GOT3 (cell line): ENCODE measurements around the gene STXBP4.

ENCODE experiments used
- DNase-seq: peaks from one replicate; lab custom pipeline; 2025; ENCODE audit warnings: mixed read lengths; lab: John Stamatoyannopoulos, UW

Gene STXBP4

DNA sequence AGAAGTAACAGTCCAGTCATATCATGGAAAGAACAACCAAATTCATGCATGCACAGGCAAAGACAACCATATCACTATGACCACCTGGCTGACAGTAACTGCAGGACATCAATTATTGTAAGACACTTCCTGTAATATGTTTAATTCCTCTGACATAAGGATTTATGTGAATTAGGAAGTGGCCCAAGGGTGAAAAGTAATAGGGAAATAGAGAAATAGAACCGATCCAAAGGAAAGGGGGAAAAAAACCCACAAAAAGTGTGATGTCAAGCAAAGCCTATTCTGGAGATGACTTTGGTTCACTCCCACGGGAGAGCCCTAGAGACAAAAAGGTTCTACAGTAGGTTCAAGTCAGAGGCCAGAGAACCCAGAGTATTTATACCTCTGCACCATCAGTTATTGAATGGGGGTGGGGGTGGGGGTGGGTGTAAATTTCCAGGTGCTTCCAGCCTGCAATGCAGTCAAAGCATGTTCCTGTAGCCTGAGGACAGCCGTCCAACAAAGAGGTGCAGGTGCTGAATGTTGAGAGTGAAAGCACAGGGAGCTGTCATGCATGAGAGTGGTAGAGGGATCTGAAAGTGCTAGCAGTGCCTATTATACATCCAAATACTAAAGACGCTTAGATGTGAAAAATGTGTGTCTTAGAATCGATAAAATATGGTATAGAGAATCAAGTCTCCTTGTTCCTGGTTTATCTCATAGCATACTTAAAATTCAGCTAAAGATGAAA lies 200.6 kb downstream of the STXBP4 start:
- DNase-seq: no peak

DNA sequence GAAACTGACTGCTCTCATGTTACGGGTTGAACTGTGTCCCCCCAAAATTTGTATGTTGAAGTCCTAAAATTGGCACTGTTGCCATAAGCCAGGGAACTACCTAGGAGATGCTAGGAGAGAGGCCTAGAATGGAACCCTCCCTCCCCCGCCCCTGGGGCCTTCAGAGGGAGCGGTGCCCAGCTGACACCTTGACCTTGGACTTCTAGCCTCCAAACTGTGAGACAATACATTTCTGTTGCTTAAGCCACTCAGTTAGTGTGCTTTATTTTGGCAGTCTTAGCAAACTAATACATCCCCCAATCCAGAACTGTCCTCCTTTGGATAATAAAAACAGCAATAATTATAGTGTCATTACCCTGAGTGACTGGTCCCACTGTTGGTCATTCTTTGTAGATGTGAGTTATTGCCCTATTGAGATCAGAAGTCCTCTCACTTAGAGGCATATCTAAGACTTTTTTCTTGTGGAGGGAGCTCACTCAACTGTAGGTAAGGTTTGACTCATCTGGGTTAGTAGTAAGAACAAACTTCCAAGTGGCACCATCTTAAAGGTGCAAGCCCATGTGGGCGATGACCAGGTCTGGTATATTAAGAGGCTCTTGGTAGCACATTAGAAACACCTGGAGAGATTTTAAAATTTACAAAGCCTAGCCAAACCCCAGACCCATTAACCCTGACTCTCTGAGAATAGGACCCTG lies 203.2 kb downstream of the STXBP4 start:
- DNase-seq: no peak

DNA sequence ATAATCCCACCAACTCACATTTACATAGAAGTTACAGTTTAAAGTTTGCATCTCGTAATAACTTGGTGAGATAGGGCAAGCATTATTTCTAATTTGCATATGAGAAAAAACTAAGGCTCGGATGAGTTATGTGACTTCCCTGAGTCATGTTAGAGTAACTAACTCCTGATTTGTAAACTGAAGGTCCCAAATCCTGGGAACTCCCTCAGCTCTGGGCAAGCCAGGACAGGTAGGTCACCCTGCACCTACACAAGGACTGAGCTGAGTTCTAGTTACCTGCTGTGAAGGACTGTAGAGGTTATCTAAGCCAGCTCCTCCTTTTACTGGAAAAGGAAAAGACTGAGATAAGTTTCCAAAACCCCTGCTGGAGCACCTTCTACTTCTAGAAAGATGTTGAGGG lies 204.0 kb downstream of the STXBP4 start:
- no peak for DNase-seq

DNA sequence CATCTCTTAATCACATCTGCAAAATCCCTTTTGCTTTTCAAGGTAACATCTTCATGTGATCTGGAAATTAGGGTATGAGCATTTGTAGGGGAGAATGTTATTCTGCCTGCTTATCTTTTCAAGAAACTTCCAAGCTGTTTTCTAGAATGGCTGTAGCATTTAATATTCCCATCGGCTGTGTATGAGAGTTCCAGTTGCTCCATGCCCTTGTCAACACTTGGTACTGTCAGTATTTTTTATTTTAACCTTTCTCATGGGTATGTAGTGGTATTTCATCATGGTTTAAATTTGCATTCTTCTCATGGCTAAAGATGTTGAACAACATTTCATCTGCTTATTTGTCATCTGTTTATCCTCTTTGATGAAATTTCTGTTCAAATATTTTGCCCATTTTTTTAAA lies 205.6 kb downstream of the STXBP4 start:
- no peak for DNase-seq

DNA sequence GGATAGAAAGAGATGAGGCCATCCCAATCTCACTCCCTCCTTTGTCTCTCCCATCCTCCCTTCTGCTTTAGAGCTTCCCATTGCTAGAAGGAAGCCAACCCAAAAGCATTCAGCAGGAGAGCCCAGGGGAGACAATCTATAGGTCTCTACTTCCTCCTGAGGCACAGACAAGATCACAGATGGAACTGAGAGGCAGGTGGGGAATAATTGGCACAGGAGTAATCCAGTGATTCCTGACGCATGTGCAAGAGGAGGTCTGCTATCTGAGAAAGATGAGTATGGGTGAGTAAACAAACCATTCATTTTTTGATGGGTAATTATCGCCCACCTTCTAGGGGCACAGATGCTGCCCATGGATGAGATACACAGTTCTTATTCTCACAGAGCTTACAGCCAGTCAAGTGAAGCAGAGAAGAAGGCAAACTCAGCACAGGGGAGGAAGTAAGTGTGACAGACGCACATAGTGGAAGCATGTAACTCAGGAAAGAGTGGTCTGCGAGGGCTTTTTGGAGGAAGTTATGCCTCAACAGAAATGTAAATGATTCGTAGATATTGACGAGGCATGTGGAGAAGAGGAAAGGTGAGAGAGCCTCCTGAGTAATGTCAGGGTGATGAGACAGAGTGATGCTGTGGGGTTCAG lies 207.3 kb downstream of the STXBP4 start:
- DNase-seq: no peak

DNA sequence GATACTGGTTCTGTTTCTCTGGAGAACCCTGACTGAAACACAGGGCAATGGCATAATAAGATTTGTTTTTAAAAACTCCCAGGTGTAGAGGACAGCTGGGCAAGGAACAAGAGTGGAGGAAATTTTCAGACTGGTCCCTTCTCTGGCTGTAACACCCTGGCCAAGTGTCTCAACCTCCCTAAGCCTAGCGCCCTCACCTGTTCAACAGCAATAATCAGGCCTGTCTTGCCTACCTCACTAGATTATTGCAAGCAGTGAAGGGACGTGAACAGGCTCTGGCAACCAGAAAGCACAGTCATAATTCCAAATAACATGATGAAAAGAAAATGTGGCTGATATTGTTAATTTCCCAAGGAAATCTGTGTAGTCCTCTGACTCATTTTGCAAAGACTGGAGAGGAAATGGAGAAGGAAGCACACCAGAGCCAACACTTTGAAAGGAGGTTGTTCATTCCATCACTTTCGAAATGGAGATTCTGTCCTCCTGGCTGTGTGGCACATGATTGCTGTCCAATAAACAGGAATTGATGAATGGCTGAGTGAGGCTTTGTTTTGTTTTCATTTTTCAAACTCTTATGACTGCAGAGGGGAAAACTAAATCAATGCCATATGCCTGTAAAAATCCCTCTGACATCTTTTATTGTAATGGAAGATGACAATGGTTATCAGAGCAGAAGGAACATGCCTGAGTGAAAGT lies 208.7 kb downstream of the STXBP4 start:
- DNase-seq: no peak

DNA sequence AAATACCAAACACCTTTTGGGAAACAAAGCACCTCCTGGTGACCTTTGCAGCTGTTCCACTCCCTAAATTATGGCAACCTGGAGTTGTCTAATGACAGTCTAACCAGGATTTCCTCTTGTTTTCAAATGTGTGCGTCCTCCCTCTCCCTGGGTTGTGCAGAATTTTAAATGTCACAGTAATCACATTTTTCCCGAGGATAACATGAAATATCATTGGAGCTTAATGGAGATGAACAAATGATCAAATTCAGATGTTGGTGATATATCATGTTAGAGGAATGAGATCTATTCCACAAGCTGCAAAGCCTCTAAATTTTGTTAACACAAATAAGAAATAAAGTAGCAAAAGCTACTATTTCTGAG lies 209.3 kb downstream of the STXBP4 start:
- no peak for DNase-seq

DNA sequence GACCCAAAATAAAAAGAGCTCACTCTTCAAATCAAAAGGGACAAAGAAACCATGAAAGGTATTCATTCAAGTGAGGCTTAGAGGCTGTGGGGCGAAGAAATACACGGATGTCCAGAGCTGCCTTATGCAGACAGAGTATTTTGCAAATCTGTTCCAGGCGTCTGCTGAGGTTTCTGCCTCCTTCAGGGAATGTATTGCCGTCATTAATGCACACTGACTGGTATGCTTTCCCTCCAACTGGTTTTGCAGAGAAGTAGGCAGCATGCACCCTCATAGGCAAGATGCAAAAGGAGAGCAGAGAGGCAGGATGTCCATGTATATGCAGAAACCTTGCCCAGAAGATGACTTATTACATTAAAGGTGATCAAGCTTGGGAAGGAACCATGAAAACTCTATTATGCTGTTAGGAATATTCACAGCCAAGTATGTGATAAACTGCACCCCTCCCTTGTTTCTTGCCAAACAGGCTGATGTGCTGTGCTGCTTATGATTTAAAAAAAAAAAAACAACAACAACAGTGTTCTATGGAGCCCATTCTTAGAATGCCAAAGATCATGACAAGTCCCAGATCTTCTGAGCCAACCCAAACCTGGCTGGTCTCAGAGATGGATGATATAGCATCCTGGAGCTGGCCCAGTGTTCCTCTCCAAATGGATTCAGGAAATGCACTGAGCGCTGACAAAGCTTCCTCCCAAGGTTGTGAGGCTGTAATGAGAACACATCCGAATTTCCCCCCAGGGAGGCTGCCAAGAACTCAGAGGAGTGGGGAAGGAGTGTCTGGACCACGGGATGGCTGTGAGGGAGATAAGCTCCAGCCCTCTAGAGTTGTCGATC lies 218.6 kb downstream of the STXBP4 start:
- no peak for DNase-seq

DNA sequence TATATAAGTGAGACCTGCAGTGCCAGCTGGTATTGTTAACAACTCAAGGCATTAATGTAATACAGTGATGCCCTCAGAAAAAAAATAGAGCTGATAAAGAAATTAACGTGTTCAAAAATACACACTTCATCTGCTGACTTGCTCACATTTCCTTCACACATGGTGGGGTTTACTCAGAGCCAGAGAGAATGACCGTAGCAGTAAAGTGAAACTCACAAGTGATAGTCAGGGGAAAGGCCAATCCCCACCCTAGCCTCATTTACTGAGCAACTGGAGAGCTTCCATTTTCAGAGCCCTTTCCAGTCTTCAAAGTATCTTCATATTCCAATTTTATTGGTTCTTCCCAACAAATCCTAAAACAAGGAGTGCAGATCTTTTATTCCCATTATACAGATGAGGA lies 222.2 kb downstream of the STXBP4 start:
- no peak for DNase-seq

DNA sequence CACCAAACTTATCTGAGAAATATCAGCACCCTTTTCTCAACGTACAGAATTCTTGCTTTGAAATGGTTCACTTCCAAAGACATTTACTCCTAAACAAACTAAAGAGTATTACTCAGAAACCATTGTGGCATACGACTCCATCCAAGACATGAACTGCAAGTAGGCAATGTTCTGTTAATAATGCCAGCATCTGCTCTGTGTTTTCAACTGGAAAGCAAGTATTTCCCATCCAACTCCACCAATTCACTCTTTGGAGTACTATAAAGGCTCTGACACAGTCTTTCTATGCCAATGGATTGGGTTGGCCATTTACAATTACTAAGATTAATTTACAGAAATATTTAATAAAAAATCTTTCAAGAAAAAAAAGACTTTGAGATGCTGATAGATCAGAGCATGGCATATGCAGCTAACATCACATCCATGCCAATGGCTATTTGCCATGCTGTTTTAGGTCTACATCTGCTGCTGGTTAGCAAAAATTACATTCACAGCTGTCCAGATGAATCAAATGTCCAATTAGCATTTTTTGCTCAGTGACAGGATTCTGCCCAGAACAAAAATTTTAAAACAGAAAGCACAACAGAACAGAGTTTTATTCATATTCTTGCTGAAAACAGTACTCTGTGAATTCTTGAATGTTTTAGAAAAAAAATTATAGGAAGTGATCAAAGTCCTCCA lies 230.3 kb downstream of the STXBP4 start:
- DNase-seq: no peak

DNA sequence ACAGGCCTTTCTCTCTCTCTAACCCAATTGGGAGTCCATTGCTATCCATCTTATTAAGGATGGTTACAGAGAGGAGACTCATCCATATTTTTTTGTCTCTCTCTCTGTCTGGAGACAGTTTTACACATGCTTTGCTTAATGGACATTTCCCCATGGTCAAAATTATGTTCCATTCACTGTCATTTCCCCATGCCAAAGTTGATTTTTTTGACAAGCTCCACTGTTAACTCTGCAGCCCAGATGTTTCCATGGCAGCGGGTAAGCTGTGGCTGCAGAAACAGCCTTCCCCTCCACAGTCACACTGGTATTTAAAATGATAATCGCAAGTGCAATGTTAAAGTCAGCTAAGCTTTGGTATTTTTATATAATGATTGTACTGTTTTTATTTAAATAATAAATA lies 232.3 kb downstream of the STXBP4 start:
- no peak for DNase-seq

DNA sequence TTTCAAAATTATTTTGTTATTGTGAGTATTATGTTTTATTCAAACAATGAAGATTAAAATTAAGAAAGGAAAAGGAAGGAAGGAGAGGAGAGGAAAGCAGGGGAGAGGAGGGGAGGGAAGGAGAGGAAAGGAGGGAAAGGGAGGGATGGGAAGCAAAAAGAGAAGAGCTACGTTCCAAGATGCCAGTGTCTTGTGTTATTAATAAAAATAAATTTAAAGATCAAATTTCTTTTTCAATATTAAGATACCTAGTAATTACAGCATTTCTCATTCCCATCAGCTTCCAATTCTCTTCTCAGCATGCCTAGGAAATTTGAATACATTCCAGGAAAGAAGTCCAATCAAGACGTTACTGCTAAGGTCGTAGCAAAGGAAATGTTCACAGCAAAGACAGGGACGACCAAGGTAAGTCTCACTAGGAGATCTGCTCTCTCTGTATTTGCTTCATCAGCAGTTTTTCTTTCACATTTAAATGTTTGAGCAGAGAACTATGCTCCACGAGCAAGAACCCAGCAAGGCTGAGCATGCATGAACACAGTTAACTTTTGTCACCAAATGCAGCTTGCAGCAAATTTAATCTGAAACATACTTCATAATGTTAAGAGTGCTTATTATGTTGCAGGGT lies 232.9 kb downstream of the STXBP4 start:
- no peak for DNase-seq

DNA sequence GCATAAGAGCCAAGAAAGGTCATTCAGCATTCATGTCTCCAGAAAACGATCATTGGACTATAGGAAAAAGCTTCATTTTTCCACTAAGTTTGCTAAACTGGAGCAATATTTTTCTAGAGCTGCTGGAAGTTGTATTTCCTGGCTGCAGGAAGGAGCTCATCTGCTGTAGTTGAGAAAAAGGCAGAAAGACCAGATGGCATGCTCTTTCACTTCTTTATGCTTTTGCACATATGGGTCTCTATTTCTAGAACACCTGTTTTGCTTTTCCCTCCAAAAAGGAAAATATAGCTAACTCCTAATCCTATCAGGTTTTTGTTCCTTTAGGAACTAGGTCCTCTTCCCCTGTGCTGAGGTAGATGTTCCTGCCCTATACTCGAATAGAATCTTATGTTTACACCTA lies 234.3 kb downstream of the STXBP4 start:
- no peak for DNase-seq

DNA sequence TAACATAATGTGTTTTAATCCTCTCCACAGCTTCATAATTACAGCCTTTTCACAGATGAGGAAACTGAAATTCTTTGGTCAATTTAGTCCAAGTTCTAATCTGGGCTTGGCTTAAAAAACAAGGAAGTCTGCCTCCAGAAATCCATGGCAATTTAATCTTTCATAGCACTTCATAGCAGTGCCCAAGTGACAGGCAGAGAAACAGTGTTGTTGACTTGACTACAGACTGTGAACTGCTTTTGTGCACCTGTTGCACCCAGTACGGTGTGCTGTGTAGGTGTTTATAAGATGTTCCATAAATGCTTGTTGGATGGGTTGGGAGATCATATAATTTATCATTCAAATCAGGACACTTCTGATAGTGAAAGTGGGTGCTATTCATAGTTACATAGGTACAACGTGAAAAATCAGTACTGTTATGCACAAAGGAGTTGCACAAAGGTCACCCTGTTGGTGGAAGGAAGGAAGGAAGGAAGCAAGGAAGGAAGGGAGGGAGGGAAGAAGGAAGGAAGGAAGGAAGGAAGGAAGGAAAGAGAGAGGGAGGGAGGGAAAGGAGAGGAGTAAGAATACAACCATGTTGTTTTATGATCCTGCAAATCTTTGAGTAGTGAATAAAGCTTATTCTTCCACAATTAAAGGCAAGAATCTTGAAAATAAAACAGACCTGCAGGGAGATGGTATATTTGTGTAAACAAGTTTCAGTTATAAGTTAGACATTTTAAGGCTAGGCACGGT lies 239.7 kb downstream of the STXBP4 start:
- DNase-seq: no peak

DNA sequence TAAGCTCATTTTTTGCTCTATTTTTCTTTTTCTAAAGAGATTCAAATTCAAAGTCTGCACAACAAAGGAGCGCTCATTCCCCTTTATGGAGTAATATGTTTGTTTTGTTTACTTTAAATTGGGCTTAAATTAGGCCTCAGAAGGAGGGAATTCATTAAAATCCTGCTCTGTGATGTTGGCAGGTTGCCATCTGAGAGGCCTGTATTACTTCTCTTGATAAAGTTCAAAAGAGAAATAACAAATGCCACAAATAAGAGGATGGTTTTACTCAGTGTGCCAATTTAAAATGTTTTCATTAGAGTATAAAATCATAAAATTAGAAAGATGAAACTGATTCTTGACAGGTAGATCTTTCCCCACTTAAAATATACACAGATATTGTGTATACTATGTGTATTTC lies 241.7 kb downstream of the STXBP4 start:
- no peak for DNase-seq

DNA sequence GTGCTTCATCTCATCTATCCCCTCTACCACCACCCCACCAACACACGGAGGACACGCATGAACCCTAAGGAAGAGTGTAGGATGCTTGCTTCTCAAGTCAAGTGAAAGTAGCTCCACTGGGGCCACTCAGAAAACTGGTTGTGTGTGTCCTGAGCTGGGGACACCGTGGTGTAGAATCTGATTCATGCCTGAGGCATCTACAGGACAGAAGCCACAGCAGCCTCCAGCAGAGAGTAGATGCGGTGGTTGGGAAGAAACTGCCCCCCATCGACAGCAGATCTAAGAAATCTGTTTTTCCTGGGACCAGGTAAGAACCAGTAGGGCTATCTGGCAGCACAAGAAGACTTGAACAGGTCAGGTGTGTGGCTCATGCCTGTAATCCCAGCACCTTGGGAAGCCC lies 244.3 kb downstream of the STXBP4 start:
- no peak for DNase-seq

DNA sequence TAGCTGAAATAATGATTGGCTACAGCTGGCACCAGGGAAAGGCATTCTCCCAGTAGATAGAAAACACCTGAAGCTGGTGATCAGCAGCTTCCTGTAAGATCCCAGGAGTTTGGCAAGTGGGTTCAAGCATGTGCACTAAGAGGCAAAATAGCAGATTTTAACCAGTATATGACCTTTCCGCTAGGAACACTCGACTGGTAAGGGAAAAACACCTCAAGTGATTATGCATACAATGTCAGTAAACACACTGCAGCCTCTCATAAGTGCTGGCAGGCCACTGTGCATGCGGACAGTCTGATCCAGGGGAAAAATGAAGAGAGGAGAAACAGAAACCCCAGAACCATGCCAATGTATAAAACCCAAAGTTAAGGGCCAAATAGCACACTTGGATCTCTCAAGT lies 247.1 kb downstream of the STXBP4 start:
- no peak for DNase-seq

DNA sequence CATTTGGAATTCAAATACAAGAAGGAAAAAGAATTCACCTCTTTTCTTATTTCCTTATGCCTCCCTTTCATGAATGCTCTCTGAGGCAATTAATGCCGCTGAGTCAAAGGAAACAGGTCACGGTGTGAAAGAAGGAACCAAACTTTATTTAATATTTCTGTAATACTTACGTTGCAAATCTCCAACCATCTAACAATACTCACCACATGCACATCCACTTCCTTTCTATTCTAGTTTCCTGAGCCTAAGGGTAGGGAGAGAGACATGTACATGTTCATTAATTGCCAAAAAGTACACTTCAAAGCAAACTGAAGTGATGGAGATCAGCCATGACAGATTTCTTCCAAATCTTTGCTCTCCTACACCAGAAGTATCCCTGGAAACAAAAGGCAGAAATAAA lies 248.3 kb downstream of the STXBP4 start:
- no peak for DNase-seq

DNA sequence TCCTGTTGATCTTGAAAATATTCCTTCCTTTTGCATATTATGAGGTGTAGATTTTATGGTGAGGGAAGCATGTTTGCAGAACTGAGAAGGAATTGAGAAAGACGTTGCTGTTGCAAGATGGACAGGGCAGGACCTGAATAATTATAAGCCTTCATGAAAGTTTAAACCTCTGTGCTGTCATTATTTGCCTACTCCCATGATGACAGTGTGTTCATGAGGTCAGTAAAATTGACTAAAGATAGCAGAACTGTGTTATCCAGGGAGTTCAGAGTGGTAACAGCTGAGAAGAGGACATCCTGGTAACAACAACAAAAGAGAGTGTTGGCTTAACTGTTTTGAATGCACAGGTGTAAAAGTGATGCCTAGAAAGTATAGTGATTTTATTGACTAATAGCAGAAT lies 250.9 kb downstream of the STXBP4 start:
- DNase-seq: no peak

DNA sequence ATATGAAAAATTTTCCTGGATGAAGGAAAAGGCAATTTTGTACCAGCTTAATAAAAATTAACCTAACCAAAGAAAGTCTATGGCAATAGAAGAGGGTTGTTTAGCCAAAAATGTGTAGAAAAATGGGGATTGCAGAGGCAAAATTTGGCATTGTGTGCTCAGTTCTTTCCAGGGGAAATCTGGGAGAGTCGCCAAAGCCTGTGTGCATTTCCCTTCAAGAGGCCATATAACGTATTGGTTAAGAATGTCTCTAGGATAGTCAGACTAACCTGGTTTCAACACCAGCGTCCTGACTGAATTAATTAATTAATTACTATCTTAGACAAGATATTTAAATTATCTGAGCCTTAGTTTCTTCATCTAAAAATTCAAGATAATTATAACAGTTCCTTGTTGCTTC lies 251.4 kb downstream of the STXBP4 start:
- DNase-seq: no peak
